GM23338 (cell line): Measurements from ENCODE around the gene HNRNPC.

ENCODE experiments used
- CTCF ChIP-seq, 2 experiments: fragments of 200-600 bp in 1 of 2; sonication (generic) in 1 of 2; conservative IDR thresholded peaks; 2 replicates each; pipeline versions ENCODE4 v1.5.1 to v1.6.1; 2016 to 2017; ENCODE audit warnings: antibody characterized with exemption in 2 of 2, low read depth in 2 of 2, mild to moderate bottlenecking in 2 of 2, moderate library complexity in 1 of 2
- EZH2 ChIP-seq: fragments of 200-600 bp; sonication (generic); IDR thresholded peaks from one replicate; pipeline ENCODE4 v1.8.0; 2017; ENCODE audit warnings: antibody characterized with exemption, mild to moderate bottlenecking, low read depth; ENCODE audit not compliant: unreplicated experiment
- NANOG ChIP-seq: IDR thresholded peaks from 2 replicates; pipeline ENCODE4 v1.6.1; 2016; ENCODE audit warnings: antibody characterized with exemption, borderline replicate concordance

GRCh38 chr14:21317398-21317797, 48.2 kb upstream of the HNRNPC start:
- TF ChIP-seq CTCF (conservative IDR thresholded peaks at IDR 0.05; ENCODE audit: low read depth in 2 of 2) (no peak), EZH2 (no peak), NANOG (no peak)
